Pancreas (tissue), 10 donors: ENCODE measurements around the gene ARL2BP. TPM values are rescaled to one million over a fixed set of nuclear protein-coding genes. Genes with fewer than 3 reads are reported as not detected.

Experiments used
- ATAC-seq, 4 donors: fragments of 200-7000 bp; cut with Tn5 transposase; one replicate each; pipeline versions ENCODE4 v1.8.0 to v1.9.1; 2020; ENCODE audit warnings: mild to moderate bottlenecking in 4 of 4, moderate library complexity in 4 of 4
- DNase-seq, 6 donors: peaks; one replicate each; pipeline ENCODE4 v3.0.0-alpha.2; 2020
- FAIRE-seq: peaks from 2 replicates; lab custom pipeline; 2012; peaks lifted over from hg19 to GRCh38; lab: Jason Lieb, UNC
- H3K27ac ChIP-seq, 4 donors: fragments of 200-600 bp; sonication (generic); 1 replicate in 3 of 4; 2 replicates in 1 of 4; pipeline versions ENCODE4 v1.5.0 to v1.8.0; 2020
- H3K27me3 ChIP-seq, 4 donors: fragments of 200-600 bp; one replicate each; pipeline ENCODE4 v1.8.0; 2021
- H3K36me3 ChIP-seq, 3 donors: fragments of 200-600 bp; sonication (generic) in 1 of 3; one replicate each; pipeline versions ENCODE4 v1.5.0 to v1.8.0; 2020 to 2021
- H3K4me1 ChIP-seq, 3 donors: fragments of 200-600 bp; one replicate each; pipeline ENCODE4 v1.8.0; 2021
- H3K4me3 ChIP-seq, 4 donors: fragments of 200-600 bp; sonication (generic) in 2 of 4; one replicate each; pipeline versions ENCODE4 v1.5.0 to v1.8.0; 2020 to 2021
- H3K9me3 ChIP-seq, 4 donors: fragments of 200-600 bp; one replicate each; pipeline ENCODE4 v1.8.0; 2021
- WGBS, 2 donors: extraction: QIAGEN DNeasy Blood & Tissue Kit; methylation state at CpG; one replicate each; pipeline ENCODE4 v1.1.7; 2013; 5-methylcytosine and 5-hydroxymethylcytosine counted together
- intact Hi-C, 3 donors: fragments of 100-400 bp; cut with DNase I; formaldehyde crosslinking; loops; one replicate each; pipeline versions ENCODE4 v1.11.1 to v1.14.2; 2022
- polyA plus RNA-seq, 2 donors: library from polyadenylated mRNA; stranded (reverse); fragments of 200-250 nt; gene quantifications; one replicate each; pipeline ENCODE4 v1.2.3, GENCODE V29; 2013
- total RNA-seq, 6 donors: library from RNA; stranded (reverse); fragmentation: NEBNext Ultra II Directional in 4 of 6; extraction: Animal tissue kit (Norgen Biotek cat#: 25700) in 4 of 6; gene quantifications; one replicate each; pipeline versions ENCODE4 v1.2.1 to v1.2.4, GENCODE V29; 2021 to 2023
- TF ChIP-seq, protein P1 (sequence below), 4 donors: fragments of 200-600 bp; sonication (generic) in 3 of 4; IDR thresholded peaks; one replicate each; pipeline versions ENCODE4 v1.5.0 to v1.8.0; 2021; ENCODE audit warnings: antibody characterized with exemption in 4 of 4
- donor health status: healthy with polysubstance abuse.
- donor health status: DM: no; HTN: no; CAD: no; lungs with moderate emphysema.
- donor health status: DM: no; HTN: no; CAD: no.
- donor health status: control.
- donor health status: control.
- donor health status: Bipolar disorder and iron deficiency.
- donor health status: DM: yes; HTN: yes; CAD: no.
- donor health status: DM: no; HTN: no; CAD: no.
- donor health status: DM: no; HTN: no; CAD: no.
- donor health status: DM: yes; HTN: yes; CAD: no.

The ARL2BP gene
- total and polyA plus RNA-seq, 8 donors: 10.8 to 22.5 (median 14.7) TPM

GRCh38 chr16:57299719-57300386 lies 54.8 kb downstream of the ARL2BP start:
- intact Hi-C loops: loop anchor here (2.0 to 10.0 kb wide), 5 partner anchors 115 to 217 kb away; no protein-coding TSS in a partner anchor
- Histone ChIP-seq H3K4me3 (peak overlapping the region in 2 of 4 donors; percentile 30 to 48), H3K36me3 (no peaks in the 10 kb centered on the region), H3K4me1 (peaks cover 0 to 7% (median 0%) of the 10 kb centered on the region in 3 donors), H3K9me3 (no peaks in the 10 kb centered on the region), H3K27me3 (no peaks in the 10 kb centered on the region), H3K27ac (peak overlapping the region; percentile 26 to 92 (median 78))
- TF ChIP-seq, protein P1, sequence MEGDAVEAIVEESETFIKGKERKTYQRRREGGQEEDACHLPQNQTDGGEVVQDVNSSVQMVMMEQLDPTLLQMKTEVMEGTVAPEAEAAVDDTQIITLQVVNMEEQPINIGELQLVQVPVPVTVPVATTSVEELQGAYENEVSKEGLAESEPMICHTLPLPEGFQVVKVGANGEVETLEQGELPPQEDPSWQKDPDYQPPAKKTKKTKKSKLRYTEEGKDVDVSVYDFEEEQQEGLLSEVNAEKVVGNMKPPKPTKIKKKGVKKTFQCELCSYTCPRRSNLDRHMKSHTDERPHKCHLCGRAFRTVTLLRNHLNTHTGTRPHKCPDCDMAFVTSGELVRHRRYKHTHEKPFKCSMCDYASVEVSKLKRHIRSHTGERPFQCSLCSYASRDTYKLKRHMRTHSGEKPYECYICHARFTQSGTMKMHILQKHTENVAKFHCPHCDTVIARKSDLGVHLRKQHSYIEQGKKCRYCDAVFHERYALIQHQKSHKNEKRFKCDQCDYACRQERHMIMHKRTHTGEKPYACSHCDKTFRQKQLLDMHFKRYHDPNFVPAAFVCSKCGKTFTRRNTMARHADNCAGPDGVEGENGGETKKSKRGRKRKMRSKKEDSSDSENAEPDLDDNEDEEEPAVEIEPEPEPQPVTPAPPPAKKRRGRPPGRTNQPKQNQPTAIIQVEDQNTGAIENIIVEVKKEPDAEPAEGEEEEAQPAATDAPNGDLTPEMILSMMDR (IDR thresholded peaks at IDR 0.05): peak in 3 of 4 donors; percentile 8 to 9 (median 9)
- FAIRE-seq (no peak), ATAC-seq (peak; percentile 67 to 81 (median 75)), DNase-seq (peak; percentile 76 to 91 (median 82))
- WGBS, 2 donors: 0% methylated on average over 35 of the region's 35 CpGs

- 1 to 2% methylated on average over 36 of the region's 36 CpGs for WGBS, 2 donors
- TF ChIP-seq, protein P1 (IDR thresholded peaks at IDR 0.05): peak; percentile 76 to 93 (median 84)
- Histone ChIP-seq H3K9me3 (no peaks in the 10 kb centered on the region), H3K36me3 (no peaks in the 10 kb centered on the region), H3K4me3 (peak overlapping the region in 2 of 4 donors; percentile 30 to 48), H3K27me3 (no peaks in the 10 kb centered on the region), H3K4me1 (peaks cover 0 to 7% (median 0%) of the 10 kb centered on the region in 3 donors), H3K27ac (peak overlapping the region; percentile 26 to 92 (median 78))
- FAIRE-seq: peak; percentile 79
- DNase-seq: peak; percentile 98 to 99 (median 98)
- ATAC-seq: peak; percentile 88 to 96 (median 92)
- intact Hi-C loops: loop anchor here (2.0 to 10.0 kb wide), 4 partner anchors 114 to 217 kb away; no protein-coding TSS in a partner anchor
These were observed 55.5 kb downstream of the ARL2BP start for GRCh38 chr16:57300387-57301125.

DNA sequence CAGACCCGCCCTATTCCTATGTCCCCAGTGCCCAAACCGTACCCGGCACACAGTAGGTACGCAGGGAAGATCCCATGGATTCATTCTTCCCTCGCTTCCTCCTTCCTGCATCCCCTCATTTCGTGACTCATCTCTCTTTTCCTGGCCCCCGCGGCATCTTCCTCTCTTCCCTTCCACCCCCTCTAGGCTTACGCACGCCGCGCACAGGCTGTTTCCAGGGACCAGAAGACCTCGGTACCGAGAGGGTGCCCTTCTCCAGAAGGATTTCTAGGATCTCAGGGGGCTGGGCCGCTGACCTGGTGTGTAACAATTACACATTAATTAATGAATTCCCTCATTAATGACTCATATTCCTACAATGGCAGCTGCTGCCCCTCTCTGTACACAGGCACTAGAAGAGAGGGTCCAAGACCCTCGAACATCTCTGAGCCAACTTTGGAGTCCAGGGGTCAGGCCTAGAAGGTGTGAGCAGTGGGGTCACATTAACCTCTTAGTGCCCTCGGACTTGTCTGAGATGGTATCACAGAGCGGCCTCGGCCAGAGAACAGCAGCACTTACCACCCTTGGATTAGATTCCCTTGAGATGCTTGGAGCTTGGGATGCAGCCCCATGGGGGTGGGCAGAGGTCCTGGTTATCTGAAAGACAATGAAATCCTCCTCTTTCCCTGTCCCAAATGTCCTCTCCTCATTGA lies 56.2 kb downstream of the ARL2BP start:
- H3K4me1 ChIP-seq: peaks cover 0 to 7% (median 0%) of the 10 kb centered on the region in 3 donors
- H3K36me3 ChIP-seq: no peaks in the 10 kb centered on the region
- peak overlapping the region in 2 of 4 donors; percentile 5 to 24 for H3K4me3 ChIP-seq
- TF ChIP-seq, protein P1 (IDR thresholded peaks at IDR 0.05): no peak
- ATAC-seq: no peak
- intact Hi-C loops: loop anchor here (2.0 to 10.0 kb wide), 4 partner anchors 114 to 216 kb away; no protein-coding TSS in a partner anchor
- no peaks in the 10 kb centered on the region for H3K9me3 ChIP-seq
- H3K27me3 ChIP-seq: no peaks in the 10 kb centered on the region
- 42 to 43% methylated on average over 19 of the region's 19 CpGs for WGBS, 2 donors
- no peak for FAIRE-seq
- H3K27ac ChIP-seq: no peak overlapping the region
- DNase-seq: peak in 1 of 6 donors; percentile 16

Other genes starting within 250 kb of the ARL2BP start
- gene CPNE2, start 152.7 kb upstream of the ARL2BP start, total RNA-seq: 10 to 100 TPM in 1 of 6 donors, 1 to 10 TPM in 5; 3.2 to 12.4 (median 4.3) TPM
- 10 to 100 TPM; 14.8 to 17.1 TPM for gene CPNE2, start 152.7 kb upstream of the ARL2BP start, polyA plus RNA-seq
- gene PSME3IP1, start 59.2 kb upstream of the ARL2BP start, total RNA-seq: 10 to 100 TPM; 27.9 to 39.2 (median 29.7) TPM
- 10 to 100 TPM; 38.5 to 63.3 TPM for gene PSME3IP1, start 59.2 kb upstream of the ARL2BP start, polyA plus RNA-seq
- 10 to 100 TPM; 16.7 to 21.9 (median 19.2) TPM for gene RSPRY1, start 58.9 kb upstream of the ARL2BP start, total RNA-seq
- 10 to 100 TPM in 1 of 2 donors, 1 to 10 TPM in 1; 6.9 to 12.5 TPM for gene RSPRY1, start 58.9 kb upstream of the ARL2BP start, polyA plus RNA-seq
- 10 to 100 TPM; 10.8 to 29.9 (median 22.5) TPM for gene PLLP, start 39.4 kb downstream of the ARL2BP start, total RNA-seq
- gene PLLP, start 39.4 kb downstream of the ARL2BP start, polyA plus RNA-seq: 10 to 100 TPM; 22.2 to 34.3 TPM
- under 1 TPM in 3 of 6 donors, not detected in 3; 0.09 to 0.85 (median 0.16) TPM for gene CCL22, start 113.5 kb downstream of the ARL2BP start, total RNA-seq
- under 1 TPM in 1 of 2 donors, not detected in 1; 0.05 TPM for gene CCL22, start 113.5 kb downstream of the ARL2BP start, polyA plus RNA-seq
- gene CX3CL1, start 127.2 kb downstream of the ARL2BP start, total RNA-seq: 10 to 100 TPM in 2 of 6 donors, 1 to 10 TPM in 4; 4.6 to 21.3 (median 6.0) TPM
- 10 to 100 TPM in 1 of 2 donors, 1 to 10 TPM in 1; 8.7 to 19.0 TPM for gene CX3CL1, start 127.2 kb downstream of the ARL2BP start, polyA plus RNA-seq
- 1 to 10 TPM in 1 of 6 donors, not detected in 5; 1.1 TPM for gene CCL17, start 159.5 kb downstream of the ARL2BP start, total RNA-seq
- gene CCL17, start 159.5 kb downstream of the ARL2BP start, polyA plus RNA-seq: not detected
- gene CIAPIN1, start 202.1 kb downstream of the ARL2BP start, total RNA-seq: 10 to 100 TPM; 14.5 to 20.9 (median 17.2) TPM
- 10 to 100 TPM; 11.6 to 23.8 TPM for gene CIAPIN1, start 202.1 kb downstream of the ARL2BP start, polyA plus RNA-seq
- 10 to 100 TPM; 17.7 to 31.2 (median 23.4) TPM for gene COQ9, start 202.2 kb downstream of the ARL2BP start, total RNA-seq
- gene COQ9, start 202.2 kb downstream of the ARL2BP start, polyA plus RNA-seq: 10 to 100 TPM; 48.5 to 51.1 TPM
- 10 to 100 TPM; 21.8 to 26.7 (median 25.1) TPM for gene POLR2C, start 217.4 kb downstream of the ARL2BP start, total RNA-seq
- gene POLR2C, start 217.4 kb downstream of the ARL2BP start, polyA plus RNA-seq: 10 to 100 TPM; 20.4 to 43.9 TPM
- gene DOK4, start 241.2 kb downstream of the ARL2BP start, total RNA-seq: 10 to 100 TPM in 5 of 6 donors, 1 to 10 TPM in 1; 9.2 to 24.4 (median 13.4) TPM
- gene DOK4, start 241.2 kb downstream of the ARL2BP start, polyA plus RNA-seq: 10 to 100 TPM; 16.7 to 26.4 TPM